GM23338 (cell line): ENCODE measurements around the gene LSP1.

ENCODE experiments used
- EZH2 ChIP-seq: fragments of 200-600 bp; sonication (generic); IDR thresholded peaks from one replicate; pipeline ENCODE4 v1.8.0; 2017; ENCODE audit warnings: antibody characterized with exemption, mild to moderate bottlenecking, low read depth; ENCODE audit not compliant: unreplicated experiment
- EZH2phosphoT487 ChIP-seq: fragments of 200-600 bp; sonication (generic); IDR thresholded peaks from one replicate; pipeline ENCODE4 v1.8.1; 2018; ENCODE audit warnings: antibody characterized with exemption; ENCODE audit not compliant: unreplicated experiment
- POLR2AphosphoS5 ChIP-seq: IDR thresholded peaks from 2 replicates; pipeline ENCODE4 v1.6.1; 2016; ENCODE audit warnings: antibody characterized with exemption, low read depth
- TF ChIP-seq, protein P1 (sequence below), 2 experiments: fragments of 200-600 bp in 1 of 2; sonication (generic) in 1 of 2; conservative IDR thresholded peaks; 2 replicates each; pipeline versions ENCODE4 v1.5.1 to v1.6.1; 2016 to 2017; ENCODE audit warnings: antibody characterized with exemption in 2 of 2, low read depth in 2 of 2, mild to moderate bottlenecking in 2 of 2, moderate library complexity in 1 of 2
- TF ChIP-seq, protein P2 (sequence below): IDR thresholded peaks from 2 replicates; pipeline ENCODE4 v1.6.1; 2016; ENCODE audit warnings: antibody characterized with exemption

DNA sequence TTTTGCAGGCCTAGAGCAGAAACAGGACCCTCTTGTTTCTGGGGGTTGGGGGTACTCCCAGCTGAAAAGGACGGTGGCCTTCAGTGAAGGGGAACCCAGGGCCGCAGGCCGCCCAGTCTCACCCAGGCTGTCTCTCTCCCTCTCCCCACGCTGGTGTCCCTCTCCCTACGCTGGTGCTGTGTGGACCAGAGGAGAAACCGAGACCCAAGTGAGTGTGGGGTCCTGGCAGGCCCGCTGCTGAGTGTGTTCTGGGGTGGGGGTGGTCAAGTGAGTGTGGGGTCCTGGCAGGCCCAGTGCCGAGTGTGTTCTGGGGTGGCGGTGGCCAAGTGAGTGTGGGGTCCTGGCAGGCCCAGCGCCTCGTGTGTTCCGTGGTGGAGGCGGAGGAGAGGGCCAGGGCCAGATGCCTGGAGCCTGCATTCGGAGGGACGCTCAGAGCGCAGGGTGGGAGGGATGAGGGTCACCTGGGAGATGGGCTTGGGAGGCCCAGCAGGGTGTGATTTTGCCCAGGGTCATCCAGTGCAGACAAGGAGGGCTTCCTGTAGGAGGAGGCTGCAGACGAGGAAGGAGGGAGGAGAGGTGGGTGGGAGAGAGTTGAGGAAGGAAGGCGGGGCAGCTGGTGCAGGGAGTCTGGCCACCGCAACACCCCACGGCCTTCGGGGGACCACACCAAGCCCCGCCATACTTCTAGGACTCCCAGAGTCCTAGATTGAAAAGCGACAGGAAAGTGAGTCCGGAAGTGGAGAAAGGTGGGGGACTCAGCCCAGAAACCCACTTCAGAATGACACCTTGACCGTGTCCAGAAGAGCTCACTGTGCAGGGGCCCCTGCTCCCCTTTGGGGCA, 77.0 kb downstream of the LSP1 start:
- TF ChIP-seq, protein P1, sequence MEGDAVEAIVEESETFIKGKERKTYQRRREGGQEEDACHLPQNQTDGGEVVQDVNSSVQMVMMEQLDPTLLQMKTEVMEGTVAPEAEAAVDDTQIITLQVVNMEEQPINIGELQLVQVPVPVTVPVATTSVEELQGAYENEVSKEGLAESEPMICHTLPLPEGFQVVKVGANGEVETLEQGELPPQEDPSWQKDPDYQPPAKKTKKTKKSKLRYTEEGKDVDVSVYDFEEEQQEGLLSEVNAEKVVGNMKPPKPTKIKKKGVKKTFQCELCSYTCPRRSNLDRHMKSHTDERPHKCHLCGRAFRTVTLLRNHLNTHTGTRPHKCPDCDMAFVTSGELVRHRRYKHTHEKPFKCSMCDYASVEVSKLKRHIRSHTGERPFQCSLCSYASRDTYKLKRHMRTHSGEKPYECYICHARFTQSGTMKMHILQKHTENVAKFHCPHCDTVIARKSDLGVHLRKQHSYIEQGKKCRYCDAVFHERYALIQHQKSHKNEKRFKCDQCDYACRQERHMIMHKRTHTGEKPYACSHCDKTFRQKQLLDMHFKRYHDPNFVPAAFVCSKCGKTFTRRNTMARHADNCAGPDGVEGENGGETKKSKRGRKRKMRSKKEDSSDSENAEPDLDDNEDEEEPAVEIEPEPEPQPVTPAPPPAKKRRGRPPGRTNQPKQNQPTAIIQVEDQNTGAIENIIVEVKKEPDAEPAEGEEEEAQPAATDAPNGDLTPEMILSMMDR (conservative IDR thresholded peaks at IDR 0.05; ENCODE audit: low read depth in 2 of 2), result no peak
- TF ChIP-seq EZH2 (no peak), POLR2AphosphoS5 (no peak), EZH2phosphoT487 (no peak)
- TF ChIP-seq, protein P2, sequence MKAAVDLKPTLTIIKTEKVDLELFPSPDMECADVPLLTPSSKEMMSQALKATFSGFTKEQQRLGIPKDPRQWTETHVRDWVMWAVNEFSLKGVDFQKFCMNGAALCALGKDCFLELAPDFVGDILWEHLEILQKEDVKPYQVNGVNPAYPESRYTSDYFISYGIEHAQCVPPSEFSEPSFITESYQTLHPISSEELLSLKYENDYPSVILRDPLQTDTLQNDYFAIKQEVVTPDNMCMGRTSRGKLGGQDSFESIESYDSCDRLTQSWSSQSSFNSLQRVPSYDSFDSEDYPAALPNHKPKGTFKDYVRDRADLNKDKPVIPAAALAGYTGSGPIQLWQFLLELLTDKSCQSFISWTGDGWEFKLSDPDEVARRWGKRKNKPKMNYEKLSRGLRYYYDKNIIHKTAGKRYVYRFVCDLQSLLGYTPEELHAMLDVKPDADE, result no peak
